ENCODE measurements around the gene PHACTR3.

GRCh38 chr20:59571151-59571550 is 33.2 kb upstream of the PHACTR3 start:
- no peak for TF ChIP-seq CTCF (conservative IDR thresholded peaks at IDR 0.05)
- TF ChIP-seq ZFX (IDR thresholded peaks at IDR 0.05): no peak

All from C4-2B (cell line).